DND-41 (cell line): Measurements from ENCODE around the gene NCOA5.

Source experiments
- ATAC-seq: fragments of 200-7000 bp; cut with Tn5 transposase; 3 replicates; pipeline ENCODE4 v1.9.1; 2021; ENCODE audit warnings: low read depth; ENCODE audit not compliant: insufficient read depth
- DNase-seq: peaks from one replicate; pipeline ENCODE4 v3.0.0-alpha.2; 2020
- H2AFZ ChIP-seq: 2 replicates; pipeline ENCODE4 v1.6.0; 2012; ENCODE audit warnings: low read depth, low read length
- H3K27ac ChIP-seq: 2 replicates; pipeline ENCODE4 v1.5.1; 2012; ENCODE audit warnings: low read length, inconsistent platforms
- H3K27me3 ChIP-seq: fragments of 200-600 bp; sonication (generic); 2 replicates; pipeline ENCODE4 v1.6.0; 2012; ENCODE audit warnings: low read length, mild to moderate bottlenecking, inconsistent platforms; ENCODE audit not compliant: insufficient read depth, poor library complexity
- H3K36me3 ChIP-seq: 2 replicates; pipeline ENCODE4 v1.5.1; 2012; ENCODE audit warnings: low read length, inconsistent platforms; ENCODE audit not compliant: insufficient read depth
- H3K4me1 ChIP-seq: 2 replicates; pipeline ENCODE4 v1.5.1; 2012; ENCODE audit warnings: mild to moderate bottlenecking, low read length; ENCODE audit not compliant: insufficient read depth
- H3K4me2 ChIP-seq: 2 replicates; pipeline ENCODE4 v1.6.0; 2012; ENCODE audit warnings: mild to moderate bottlenecking, moderate library complexity, low read length, inconsistent platforms; ENCODE audit not compliant: insufficient read depth
- H3K4me3 ChIP-seq, 2 experiments: fragments of 200-600 bp in 1 of 2; shearing (Covaris generic) in 1 of 2; 2 replicates each; pipeline ENCODE4 v1.5.1; 2012 to 2016; ENCODE audit warnings: inconsistent platforms in 2 of 2, low read length in 2 of 2, mild to moderate bottlenecking in 2 of 2, low read depth in 1 of 2, moderate library complexity in 1 of 2
- H3K79me2 ChIP-seq: 2 replicates; pipeline ENCODE4 v1.6.0; 2012; ENCODE audit warnings: low read length, inconsistent platforms; ENCODE audit not compliant: insufficient read depth
- H3K9ac ChIP-seq: 2 replicates; pipeline ENCODE4 v1.6.0; 2012; ENCODE audit warnings: low read depth, mild to moderate bottlenecking, inconsistent platforms, low read length, moderate library complexity
- H3K9me3 ChIP-seq: 2 replicates; pipeline ENCODE4 v1.5.1; 2012; ENCODE audit warnings: low read length, moderate library complexity, mild to moderate bottlenecking, inconsistent platforms; ENCODE audit not compliant: insufficient read depth, severe bottlenecking
- H4K20me1 ChIP-seq: 2 replicates; pipeline ENCODE4 v1.6.0; 2012; ENCODE audit warnings: low read length; ENCODE audit not compliant: insufficient read depth
- EZH2 ChIP-seq: IDR thresholded peaks from 3 replicates; pipeline ENCODE4 v1.6.1; 2012; ENCODE audit warnings: borderline replicate concordance, low read depth, mild to moderate bottlenecking, moderate library complexity, low read length, inconsistent platforms; ENCODE audit not compliant: severe bottlenecking
- TF ChIP-seq, protein P1 (sequence below): IDR thresholded peaks from 2 replicates; pipeline ENCODE4 v1.5.1; 2012; ENCODE audit warnings: borderline replicate concordance, low read length, moderate library complexity, mild to moderate bottlenecking; ENCODE audit not compliant: poor library complexity, severe bottlenecking; ENCODE audit errors: extremely low read depth

Gene NCOA5

GRCh38 chr20:46012921-46013320, 76.8 kb downstream of the NCOA5 start:
- ATAC-seq, result no peak
- Histone ChIP-seq H3K9me3 (no peaks in the 10 kb centered on the region), H3K27me3 (no peaks in the 10 kb centered on the region), H3K27ac (no peak overlapping the region), H3K4me1 (peaks cover 25% of the 10 kb centered on the region), H3K4me2 (no peak overlapping the region), H3K4me3 (no peak overlapping the region), H3K79me2 (no peaks in the 10 kb centered on the region), H2AFZ (no peak overlapping the region), H4K20me1 (peaks cover 12% of the 10 kb centered on the region; the same call in 1 of the 2 replicates), H3K9ac (no peak overlapping the region), H3K36me3 (no peaks in the 10 kb centered on the region)
- TF ChIP-seq, protein P1, sequence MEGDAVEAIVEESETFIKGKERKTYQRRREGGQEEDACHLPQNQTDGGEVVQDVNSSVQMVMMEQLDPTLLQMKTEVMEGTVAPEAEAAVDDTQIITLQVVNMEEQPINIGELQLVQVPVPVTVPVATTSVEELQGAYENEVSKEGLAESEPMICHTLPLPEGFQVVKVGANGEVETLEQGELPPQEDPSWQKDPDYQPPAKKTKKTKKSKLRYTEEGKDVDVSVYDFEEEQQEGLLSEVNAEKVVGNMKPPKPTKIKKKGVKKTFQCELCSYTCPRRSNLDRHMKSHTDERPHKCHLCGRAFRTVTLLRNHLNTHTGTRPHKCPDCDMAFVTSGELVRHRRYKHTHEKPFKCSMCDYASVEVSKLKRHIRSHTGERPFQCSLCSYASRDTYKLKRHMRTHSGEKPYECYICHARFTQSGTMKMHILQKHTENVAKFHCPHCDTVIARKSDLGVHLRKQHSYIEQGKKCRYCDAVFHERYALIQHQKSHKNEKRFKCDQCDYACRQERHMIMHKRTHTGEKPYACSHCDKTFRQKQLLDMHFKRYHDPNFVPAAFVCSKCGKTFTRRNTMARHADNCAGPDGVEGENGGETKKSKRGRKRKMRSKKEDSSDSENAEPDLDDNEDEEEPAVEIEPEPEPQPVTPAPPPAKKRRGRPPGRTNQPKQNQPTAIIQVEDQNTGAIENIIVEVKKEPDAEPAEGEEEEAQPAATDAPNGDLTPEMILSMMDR, result no peak
- no peak for TF ChIP-seq EZH2
- no peak for DNase-seq

- no peak overlapping the region for H3K4me3 ChIP-seq
- no peak overlapping the region for H2AFZ ChIP-seq
- H3K4me2 ChIP-seq, result no peak overlapping the region
- TF ChIP-seq, protein P1, result peak; percentile 64
- TF ChIP-seq EZH2, result no peak
- H3K4me1 ChIP-seq, result peaks cover 25% of the 10 kb centered on the region
- peaks cover 12% of the 10 kb centered on the region; the same call in 1 of the 2 replicates for H4K20me1 ChIP-seq
- H3K79me2 ChIP-seq, result no peaks in the 10 kb centered on the region
- peak; percentile 50 for DNase-seq
- H3K27ac ChIP-seq, result no peak overlapping the region
- no peaks in the 10 kb centered on the region for H3K27me3 ChIP-seq
- H3K9me3 ChIP-seq, result no peaks in the 10 kb centered on the region
- H3K9ac ChIP-seq, result no peak overlapping the region
- H3K36me3 ChIP-seq, result no peaks in the 10 kb centered on the region
- ATAC-seq, result no peak
Measured at GRCh38 chr20:46011631-46012482, 77.9 kb downstream of the NCOA5 start.
